HL-60/S4 treated with retinoic acid at 250 ng/mL for 4 days and 3 days (cell line): ENCODE measurements around the gene STPG1.

Source experiments
- in situ Hi-C: fragments of 300-500 bp; cut with MboI; formaldehyde crosslinking; loops from 2 replicates; pipeline ENCODE4 v1.7.0; 2022; ENCODE audit warnings: low sequenced_read_pairs

The STPG1 gene

GRCh38 chr1:24321697-24322469, 91.7 kb downstream of the STPG1 start:
- in situ Hi-C loops = no loop called here

- in situ Hi-C loops = no loop called here
These were observed 92.5 kb downstream of the STPG1 start for GRCh38 chr1:24321126-24321525.

DNA sequence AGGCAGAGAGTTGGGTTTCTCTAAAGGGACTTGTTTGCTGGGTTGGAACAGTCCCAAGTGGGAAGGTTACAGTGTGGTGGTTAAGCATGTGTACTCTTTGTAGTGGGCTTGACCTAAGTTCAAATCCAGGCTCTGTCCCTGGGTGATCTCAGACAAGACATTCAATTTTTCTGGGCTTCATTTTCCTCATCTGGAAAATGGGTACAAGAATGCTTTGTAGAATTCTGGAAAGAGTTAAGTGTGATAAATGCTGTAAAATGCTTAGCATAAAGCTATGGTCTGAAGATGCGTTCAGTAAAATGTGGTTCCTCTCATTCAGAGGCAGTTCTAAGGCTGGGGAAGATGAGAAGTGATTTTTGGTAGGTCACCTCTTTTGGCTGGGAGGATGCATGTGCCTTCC, 93.6 kb downstream of the STPG1 start:
- in situ Hi-C loops = no loop called here

- in situ Hi-C loops = no loop called here
These were observed 94.2 kb downstream of the STPG1 start, which contains the start of gene GRHL3 for GRCh38 chr1:24319312-24319863. Gene GRHL3 (plus strand): TSS chr1:24319357. CDS start chr1:24319552, 195 bp downstream.

DNA sequence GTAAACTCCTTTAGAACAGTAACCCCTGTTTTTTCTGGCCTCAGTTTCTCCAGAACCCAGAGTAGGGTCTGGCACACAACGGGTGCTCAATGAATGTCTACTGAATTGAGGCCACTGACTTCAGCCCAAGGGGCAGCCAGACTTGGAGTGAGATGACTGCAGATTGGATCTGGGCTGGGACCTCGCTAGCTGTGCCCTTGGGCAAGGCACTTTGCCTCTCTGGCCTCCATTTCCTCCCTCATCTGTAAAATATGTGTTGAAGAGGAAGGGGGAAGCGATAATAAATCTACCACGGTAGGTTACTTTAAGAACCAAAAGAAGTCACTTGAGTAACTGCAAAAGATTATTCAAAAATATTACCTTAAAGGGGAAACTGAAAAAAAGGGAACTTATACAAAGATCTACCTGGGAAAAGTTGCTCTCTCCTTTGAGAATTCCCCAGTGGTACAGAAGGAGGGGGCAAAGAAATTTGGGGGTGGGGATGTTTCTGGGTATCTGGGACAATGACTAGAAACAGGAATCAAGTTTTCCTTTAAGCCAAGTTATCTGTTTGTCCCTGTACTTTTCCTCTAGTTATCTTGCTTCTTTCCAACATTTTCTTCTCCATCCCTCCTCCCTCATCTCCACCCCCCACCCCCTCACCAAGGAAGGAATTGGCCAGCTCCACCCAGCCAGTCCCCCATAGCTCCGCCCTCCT, 94.8 kb downstream of the STPG1 start:
- in situ Hi-C loops = no loop called here

DNA sequence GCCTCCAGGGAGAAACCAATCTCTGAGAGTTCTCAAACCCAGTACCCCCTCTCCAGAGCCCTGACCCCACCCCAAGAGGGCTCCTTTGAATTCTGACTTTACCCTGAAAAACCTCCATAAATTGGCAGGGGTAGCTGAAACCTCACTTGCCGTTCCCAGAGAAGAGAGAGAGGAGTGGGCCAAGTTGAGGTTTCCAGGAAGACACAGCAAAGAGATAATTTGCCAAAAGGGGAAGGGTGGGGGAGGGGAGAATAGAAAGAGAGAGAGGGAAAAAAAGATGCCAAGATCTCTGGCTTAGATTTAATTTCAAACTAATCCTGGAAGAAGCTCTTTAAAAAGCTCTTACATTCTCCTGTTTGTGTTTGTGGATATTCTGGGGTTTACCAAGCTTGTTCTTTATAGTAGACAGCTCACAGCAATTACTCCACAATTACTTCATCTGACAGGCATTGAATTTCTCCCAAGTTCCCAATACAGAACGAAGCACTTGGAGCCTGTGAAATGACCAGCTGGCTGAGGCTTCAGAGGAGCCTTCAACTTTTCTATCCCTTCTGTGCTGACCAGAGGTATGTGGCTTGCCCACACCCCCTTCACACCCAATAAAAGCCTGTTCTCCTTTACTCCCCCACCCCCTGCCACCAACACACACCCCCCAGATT, 95.5 kb downstream of the STPG1 start:
- in situ Hi-C loops = no loop called here

DNA sequence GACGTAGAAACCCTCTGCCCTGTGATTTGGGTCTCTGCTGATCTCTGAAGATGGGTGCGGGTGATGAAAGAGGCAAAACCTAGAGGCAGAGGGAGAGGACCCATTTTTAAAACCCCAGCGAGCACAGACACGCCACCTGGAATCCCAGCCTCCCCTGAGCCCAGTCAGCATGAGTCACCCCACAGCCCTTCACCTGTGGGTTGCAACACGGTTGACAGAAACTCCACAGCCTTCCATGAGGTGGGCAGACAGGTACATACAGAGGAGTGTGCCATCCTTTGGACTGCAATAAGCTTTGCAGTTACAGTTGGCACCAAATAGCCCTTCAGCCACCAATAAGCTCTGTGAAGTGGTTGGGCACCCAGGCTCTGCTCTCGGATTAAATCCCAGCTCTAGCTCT, 96.5 kb downstream of the STPG1 start:
- in situ Hi-C loops = no loop called here

DNA sequence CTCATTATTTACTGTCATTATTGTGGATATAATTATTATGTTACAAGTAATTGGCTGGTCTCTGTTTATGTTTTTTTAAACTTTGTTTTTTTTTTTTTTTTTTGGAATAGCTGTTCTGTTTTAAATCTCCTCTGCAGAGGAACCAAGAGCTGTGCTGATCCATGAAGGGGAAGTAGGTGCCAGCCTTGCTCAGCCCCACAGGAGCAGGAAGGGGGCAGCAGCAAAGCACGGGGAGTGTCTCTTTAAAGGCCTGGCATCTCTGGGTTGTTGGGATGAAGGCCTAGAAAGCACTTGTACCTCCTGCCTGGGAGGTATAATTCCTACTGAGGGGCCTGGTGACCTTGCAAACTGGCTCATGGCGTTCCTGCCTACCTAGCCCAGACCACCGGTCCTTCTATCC, 96.9 kb downstream of the STPG1 start:
- in situ Hi-C loops = no loop called here

DNA sequence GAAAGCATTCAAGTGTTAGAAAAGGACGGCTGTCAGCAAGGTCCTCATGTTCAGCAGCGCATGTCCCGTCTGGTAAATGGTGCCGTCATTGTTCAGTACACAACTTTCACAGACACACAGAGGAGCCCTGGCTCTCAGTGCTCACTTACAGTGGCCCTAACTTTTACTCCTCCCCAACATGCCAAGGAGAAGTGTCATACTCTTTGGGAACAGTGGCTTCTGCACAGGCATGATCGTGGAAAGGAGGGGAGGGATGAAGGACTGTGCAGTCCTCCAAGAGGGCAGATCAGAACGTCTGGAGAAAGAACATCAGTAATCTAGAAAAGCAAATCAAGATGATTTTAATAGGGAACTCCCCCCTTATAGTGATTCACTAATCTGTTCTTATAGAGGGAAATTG, 98.2 kb downstream of the STPG1 start:
- in situ Hi-C loops = no loop called here

- in situ Hi-C loops = no loop called here
These were observed 101.8 kb downstream of the STPG1 start for GRCh38 chr1:24311741-24312140.

DNA sequence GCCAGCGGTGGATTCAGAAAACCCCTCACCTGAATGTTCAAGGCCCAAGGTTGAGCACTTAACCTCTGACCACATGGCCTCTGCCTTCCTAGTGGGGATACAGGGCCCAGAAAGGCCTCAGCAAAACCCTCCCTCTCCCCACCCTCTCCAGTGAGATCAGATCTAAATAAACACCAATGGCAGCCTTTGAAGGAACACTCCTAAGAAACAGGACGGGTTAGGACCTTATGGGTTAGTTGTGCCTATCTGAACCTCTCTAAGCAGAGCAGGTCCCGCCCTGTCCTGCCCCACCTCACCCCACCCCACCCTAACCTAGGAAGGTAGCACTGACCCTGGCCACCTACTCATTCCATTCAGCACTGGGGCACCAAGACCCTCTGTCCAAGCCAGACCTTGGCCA, 102.3 kb downstream of the STPG1 start:
- in situ Hi-C loops = no loop called here

- in situ Hi-C loops = no loop called here
These were observed 103.7 kb downstream of the STPG1 start for GRCh38 chr1:24309762-24310485.

DNA sequence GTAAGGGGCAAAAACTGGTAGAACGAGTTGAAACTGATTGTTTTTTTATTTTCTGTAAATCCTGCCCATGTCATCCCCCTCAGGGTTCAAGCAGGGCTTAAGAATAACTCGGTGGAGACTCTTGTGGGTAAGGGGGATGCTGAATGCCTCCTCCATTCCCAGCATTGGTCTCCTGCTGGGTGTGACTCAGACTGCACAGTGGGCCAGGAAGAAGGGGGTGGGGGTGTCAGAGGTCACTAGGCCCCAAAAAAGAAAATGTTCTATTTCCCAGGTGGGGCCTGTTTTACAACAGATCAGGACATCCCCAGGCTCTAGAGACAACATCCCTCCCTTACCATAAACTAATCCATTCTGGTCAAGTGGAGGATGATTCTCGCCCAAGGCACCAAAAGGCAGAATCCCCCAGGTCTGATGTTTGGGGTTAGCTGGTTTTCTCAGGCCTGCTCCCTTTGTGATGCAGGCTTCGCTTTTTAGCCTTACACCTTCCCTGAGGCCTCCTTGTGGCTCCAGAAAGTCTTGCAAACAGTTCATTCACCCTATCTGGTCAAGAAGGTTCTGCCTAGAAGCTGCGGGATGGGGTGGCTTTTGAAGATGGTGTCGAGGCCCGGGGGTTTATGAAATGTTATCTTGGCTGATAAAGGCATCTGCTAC, 105.1 kb downstream of the STPG1 start:
- in situ Hi-C loops = no loop called here
